ENCODE measurements around the gene C13orf46.

DNA sequence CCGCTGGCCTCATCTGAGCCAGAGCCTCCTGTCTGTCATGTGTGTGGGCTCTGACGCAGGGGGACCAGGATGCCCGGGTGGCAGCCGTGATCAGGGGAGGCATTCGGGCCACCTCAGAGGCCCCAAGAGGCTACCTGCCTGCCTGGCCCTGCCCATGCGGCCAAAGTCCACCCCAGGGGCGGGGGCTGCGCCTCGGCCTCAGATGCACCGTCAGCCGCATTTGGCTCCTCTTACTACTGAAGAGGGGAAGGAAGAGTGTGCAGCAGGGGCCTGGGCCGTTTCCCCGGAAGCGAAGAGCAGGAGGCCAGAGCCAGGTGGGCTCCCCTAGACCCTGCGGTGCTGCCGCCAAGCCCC, 34.0 kb downstream of the C13orf46 start:
- TF ChIP-seq, protein P1, sequence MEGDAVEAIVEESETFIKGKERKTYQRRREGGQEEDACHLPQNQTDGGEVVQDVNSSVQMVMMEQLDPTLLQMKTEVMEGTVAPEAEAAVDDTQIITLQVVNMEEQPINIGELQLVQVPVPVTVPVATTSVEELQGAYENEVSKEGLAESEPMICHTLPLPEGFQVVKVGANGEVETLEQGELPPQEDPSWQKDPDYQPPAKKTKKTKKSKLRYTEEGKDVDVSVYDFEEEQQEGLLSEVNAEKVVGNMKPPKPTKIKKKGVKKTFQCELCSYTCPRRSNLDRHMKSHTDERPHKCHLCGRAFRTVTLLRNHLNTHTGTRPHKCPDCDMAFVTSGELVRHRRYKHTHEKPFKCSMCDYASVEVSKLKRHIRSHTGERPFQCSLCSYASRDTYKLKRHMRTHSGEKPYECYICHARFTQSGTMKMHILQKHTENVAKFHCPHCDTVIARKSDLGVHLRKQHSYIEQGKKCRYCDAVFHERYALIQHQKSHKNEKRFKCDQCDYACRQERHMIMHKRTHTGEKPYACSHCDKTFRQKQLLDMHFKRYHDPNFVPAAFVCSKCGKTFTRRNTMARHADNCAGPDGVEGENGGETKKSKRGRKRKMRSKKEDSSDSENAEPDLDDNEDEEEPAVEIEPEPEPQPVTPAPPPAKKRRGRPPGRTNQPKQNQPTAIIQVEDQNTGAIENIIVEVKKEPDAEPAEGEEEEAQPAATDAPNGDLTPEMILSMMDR (conservative IDR thresholded peaks at IDR 0.05 in 1 of 2, IDR thresholded peaks at IDR 0.05 in 1 of 2; ENCODE audit: low read depth in 1 of 2, low read length in 2 of 2) = no peak
- no peak for TF ChIP-seq EZH2 (IDR thresholded peaks at IDR 0.05; ENCODE audit: low read length, missing control alignments)

Data from fibroblast of lung (primary cell).